ENCODE data around the gene HDHD3.

HDHD3 gene

DNA sequence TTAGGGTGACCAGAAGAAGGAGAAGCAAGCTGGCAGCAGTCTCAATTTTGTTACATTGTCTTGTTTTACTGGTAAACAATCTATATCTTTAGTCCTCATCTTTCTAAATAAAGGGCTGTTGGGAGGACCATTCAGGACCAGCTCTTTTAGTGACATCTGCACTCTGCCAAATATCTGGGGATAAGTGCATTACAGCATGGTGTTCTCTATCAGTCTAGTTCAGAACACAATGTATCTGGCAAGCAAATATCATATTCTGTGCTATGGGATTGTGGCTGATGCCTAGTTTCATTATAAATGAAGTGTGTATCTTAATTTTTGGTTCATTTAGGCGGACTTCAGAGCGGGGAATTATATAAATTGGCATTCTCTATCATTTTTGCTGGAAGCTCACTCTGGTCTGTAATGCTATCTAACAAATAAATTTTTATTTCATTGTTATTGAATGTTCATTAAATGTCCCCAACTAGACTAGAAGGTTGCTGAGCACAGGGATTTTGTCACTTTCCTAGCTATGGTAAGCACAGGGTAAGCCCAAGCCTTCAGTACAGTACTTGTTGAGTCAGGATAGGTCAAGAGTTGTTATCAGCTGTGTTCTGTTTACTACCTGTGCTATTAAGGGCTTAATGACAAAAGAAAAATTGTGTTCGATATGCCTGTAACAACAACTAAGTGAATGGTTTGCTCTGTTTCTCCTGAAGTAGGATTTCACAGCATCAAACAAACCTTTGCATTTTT, 48.6 kb downstream of the HDHD3 start:
- DNase-seq: no peak
- ATAC-seq: no peak

DNA sequence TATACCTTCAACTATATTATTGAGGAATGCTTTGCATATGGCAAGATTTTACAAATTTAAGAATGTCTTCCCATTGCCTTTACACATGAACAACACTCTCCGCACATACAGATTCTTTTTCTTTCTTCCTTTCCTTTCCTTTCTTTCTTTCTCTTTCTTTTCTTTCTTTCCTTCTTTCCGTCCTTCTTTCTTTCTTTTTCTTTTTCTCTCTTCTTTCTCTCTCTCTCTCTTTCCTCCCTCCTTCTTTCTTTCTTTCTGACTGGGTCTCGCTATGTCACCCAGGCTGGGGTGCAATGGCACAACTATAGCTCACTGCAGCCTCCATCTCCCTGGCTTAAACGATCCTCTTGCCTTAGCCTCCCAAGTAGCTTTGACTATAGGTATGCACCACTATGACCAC, 50.6 kb downstream of the HDHD3 start:
- DNase-seq (no peak), ATAC-seq (no peak)
